Lung (tissue), 12 donors: Measurements from ENCODE around the gene STX4. TPM values are rescaled to one million over a fixed set of nuclear protein-coding genes. Genes with fewer than 3 reads are reported as not detected.

Experiments
- ATAC-seq: fragments of 200-7000 bp; cut with Tn5 transposase; one replicate; pipeline ENCODE4 v1.9.1; 2020; ENCODE audit warnings: moderate number of reproducible peaks; ENCODE audit not compliant: insufficient read depth, low FRiP score
- DNase-seq, 3 donors: peaks; one replicate each; pipeline ENCODE4 v3.0.0-alpha.2; 2013 to 2017
- H3K27ac ChIP-seq, 2 donors: one replicate each; pipeline ENCODE4 v1.5.1; 2013; ENCODE audit warnings: mild to moderate bottlenecking in 2 of 2, moderate library complexity in 2 of 2, control low read depth in 1 of 2, inconsistent platforms in 1 of 2, low read depth in 1 of 2, low read length in 1 of 2
- H3K27me3 ChIP-seq, 3 donors: one replicate each; pipeline ENCODE4 v1.5.1; 2013; ENCODE audit warnings: low read length in 2 of 3; ENCODE audit not compliant: control insufficient read depth in 3 of 3, insufficient read depth in 3 of 3
- H3K36me3 ChIP-seq, 4 donors: one replicate each; pipeline ENCODE4 v1.5.1; 2013; ENCODE audit warnings: low read length in 4 of 4, mild to moderate bottlenecking in 1 of 4, moderate library complexity in 1 of 4; ENCODE audit not compliant: control insufficient read depth in 4 of 4, insufficient read depth in 4 of 4
- H3K4me1 ChIP-seq, 5 donors: one replicate each; pipeline ENCODE4 v1.5.1; 2013; ENCODE audit warnings: low read length in 5 of 5, mild to moderate bottlenecking in 2 of 5, moderate library complexity in 1 of 5; ENCODE audit not compliant: control insufficient read depth in 5 of 5, insufficient read depth in 5 of 5
- H3K4me3 ChIP-seq: one replicate; pipeline ENCODE4 v1.5.1; 2013; ENCODE audit warnings: mild to moderate bottlenecking, control low read depth, moderate library complexity
- H3K9ac ChIP-seq, 2 donors: one replicate each; pipeline ENCODE4 v1.5.1; 2013; ENCODE audit warnings: low read length in 2 of 2, control low read depth in 1 of 2; ENCODE audit not compliant: insufficient read depth in 1 of 2
- H3K9me3 ChIP-seq, 4 donors: one replicate each; pipeline ENCODE4 v1.5.1; 2013; ENCODE audit warnings: low read length in 3 of 4, mild to moderate bottlenecking in 1 of 4, moderate library complexity in 1 of 4; ENCODE audit not compliant: control insufficient read depth in 4 of 4, insufficient read depth in 3 of 4
- CTCF ChIP-seq: IDR thresholded peaks from 2 replicates; pipeline ENCODE4 v1.5.1; 2012; ENCODE audit warnings: mild to moderate bottlenecking; ENCODE audit errors: control extremely low read depth, extremely low read depth
- WGBS, 2 donors: extraction: QIAGEN DNeasy Blood & Tissue Kit; methylation state at CpG; one replicate each; pipeline ENCODE4 v1.1.7; 2013; 5-methylcytosine and 5-hydroxymethylcytosine counted together
- polyA plus RNA-seq, 2 donors: library from polyadenylated mRNA; stranded (reverse); fragments of 200-250 nt; gene quantifications; one replicate each; pipeline ENCODE4 v1.2.1, GENCODE V29; 2013
- total RNA-seq, 2 donors: library from RNA; depleted of rRNA in 1 of 2; stranded (reverse); fragments of >200 nt in 1 of 2; gene quantifications; one replicate each; pipeline ENCODE4 v1.2.1, GENCODE V29; 2014 to 2021
- donor health status: control.
- donor health status: control.
- donor health status: Bipolar disorder and iron deficiency.
- donor health status: healthy.
- donor health status: DM: yes; HTN: yes; CAD: no.

STX4 gene
- total and polyA plus RNA-seq, 4 donors, result 41.6 to 98.3 (median 85.7) TPM

GRCh38 chr16:30984669-30985400, 48.5 kb upstream of the STX4 start, which contains the start of gene HSD3B7:
Gene HSD3B7, plus strand, starts transcription at chr16:30985207. Its CDS starts 452 bp downstream, at chr16:30985659.
- peak within 1 kb of the TSS in 1 of 2 donors; percentile 18 for H3K27ac ChIP-seq
- H3K4me1 ChIP-seq, result peaks cover 0 to 8% (median 0%) of the 10 kb centered on the region in 5 donors
- ATAC-seq (peak; percentile 91), DNase-seq (peak; percentile 79 to 88 (median 81))
- H3K36me3 ChIP-seq, result peaks cover 0 to 37% (median 18%) of the 10 kb centered on the region in 4 donors
- peak; percentile 83 for TF ChIP-seq CTCF
- H3K4me3 ChIP-seq, result peak within 1 kb of the TSS; percentile 36
- no peak within 1 kb of the TSS for H3K9ac ChIP-seq
- no peaks in the 10 kb centered on the region for H3K27me3 ChIP-seq
- WGBS, 2 donors, result 34 to 46% methylated on average over 16 to 24 of the region's 24 CpGs
- no peaks in the 10 kb centered on the region for H3K9me3 ChIP-seq

- peak; percentile 32 to 53 (median 48) for DNase-seq
- Histone ChIP-seq H3K9ac (no peak overlapping the region), H3K27ac (peak overlapping the region in 1 of 2 donors; percentile 18), H3K4me1 (peaks cover 0 to 8% (median 0%) of the 10 kb centered on the region in 5 donors), H3K9me3 (no peaks in the 10 kb centered on the region), H3K27me3 (no peaks in the 10 kb centered on the region), H3K4me3 (peak overlapping the region; percentile 36), H3K36me3 (peaks cover 0 to 30% (median 15%) of the 10 kb centered on the region in 4 donors)
- peak; percentile 14 for ATAC-seq
- 76 to 80% methylated on average over 19 to 20 of the region's 20 CpGs for WGBS, 2 donors
- no peak for TF ChIP-seq CTCF
Measured at GRCh38 chr16:30985401-30986128, 47.8 kb upstream of the STX4 start.

GRCh38 chr16:30986129-30986991, 47.0 kb upstream of the STX4 start:
- DNase-seq (no peak), ATAC-seq (no peak)
- Histone ChIP-seq H3K4me3 (no peak overlapping the region), H3K9me3 (no peaks in the 10 kb centered on the region), H3K27me3 (no peaks in the 10 kb centered on the region), H3K9ac (no peak overlapping the region), H3K4me1 (peaks cover 0 to 8% (median 0%) of the 10 kb centered on the region in 5 donors), H3K36me3 (peaks cover 0 to 24% (median 11%) of the 10 kb centered on the region in 4 donors), H3K27ac (no peak overlapping the region)
- WGBS, 2 donors, result 95% methylated on average over 29 of the region's 29 CpGs
- TF ChIP-seq CTCF, result no peak
